Trophoblast cell (in vitro differentiated cells and primary cell): ENCODE measurements around the gene TGDS.

Experiments
- DNase-seq, 2 donors: peaks; one replicate each; pipeline ENCODE4 v3.0.0-alpha.2; 2016
- H2AFZ ChIP-seq: 2 replicates; pipeline ENCODE4 v1.6.1; 2013; ENCODE audit warnings: low read length, moderate library complexity, mild to moderate bottlenecking; ENCODE audit not compliant: insufficient read depth, poor library complexity
- H2AK5ac ChIP-seq: 2 replicates; pipeline ENCODE4 v1.6.1; 2013; ENCODE audit warnings: mild to moderate bottlenecking, low read length
- H2BK120ac ChIP-seq: 2 replicates; pipeline ENCODE4 v1.6.1; 2013; ENCODE audit warnings: low read length, mild to moderate bottlenecking, moderate library complexity; ENCODE audit not compliant: insufficient read depth, poor library complexity
- H2BK12ac ChIP-seq: 2 replicates; pipeline ENCODE4 v1.6.1; 2013; ENCODE audit warnings: mild to moderate bottlenecking, low read length, moderate library complexity
- H2BK5ac ChIP-seq: 2 replicates; pipeline ENCODE4 v1.6.1; 2013; ENCODE audit warnings: low read length, low read depth, moderate library complexity, mild to moderate bottlenecking; ENCODE audit not compliant: poor library complexity
- H3K14ac ChIP-seq: 2 replicates; pipeline ENCODE4 v1.6.1; 2013; ENCODE audit warnings: mild to moderate bottlenecking, low read length
- H3K18ac ChIP-seq: 2 replicates; pipeline ENCODE4 v1.6.1; 2013; ENCODE audit warnings: mild to moderate bottlenecking, low read length
- H3K23ac ChIP-seq: 2 replicates; pipeline ENCODE4 v1.6.1; 2013; ENCODE audit warnings: low read length
- H3K27ac ChIP-seq: 2 replicates; pipeline ENCODE4 v1.5.1; 2013; ENCODE audit warnings: low read depth, mild to moderate bottlenecking, inconsistent platforms, low read length, moderate library complexity
- H3K27me3 ChIP-seq: 2 replicates; pipeline ENCODE4 v1.6.1; 2013; ENCODE audit warnings: inconsistent platforms, mild to moderate bottlenecking, low read length, moderate library complexity; ENCODE audit not compliant: insufficient read depth
- H3K36me3 ChIP-seq, 2 experiments: 1 replicate in 1 of 2; 2 replicates in 1 of 2; pipeline ENCODE4 v1.6.1; 2013; ENCODE audit warnings: low read length in 2 of 2, mild to moderate bottlenecking in 2 of 2, moderate library complexity in 1 of 2; ENCODE audit not compliant: insufficient read depth in 2 of 2, control insufficient read depth in 1 of 2
- H3K4ac ChIP-seq: 2 replicates; pipeline ENCODE4 v1.6.1; 2013; ENCODE audit warnings: low read depth, mild to moderate bottlenecking, low read length, moderate library complexity
- H3K4me1 ChIP-seq, 2 experiments: 1 replicate in 1 of 2; 2 replicates in 1 of 2; pipeline ENCODE4 v1.6.1; 2013; ENCODE audit warnings: low read length in 2 of 2, mild to moderate bottlenecking in 2 of 2, moderate library complexity in 1 of 2; ENCODE audit not compliant: insufficient read depth in 2 of 2, control insufficient read depth in 1 of 2
- H3K4me2 ChIP-seq: 2 replicates; pipeline ENCODE4 v1.6.1; 2013; ENCODE audit warnings: inconsistent platforms, mild to moderate bottlenecking, low read length, moderate library complexity
- H3K4me3 ChIP-seq: 2 replicates; pipeline ENCODE4 v1.5.1; 2013; ENCODE audit warnings: mild to moderate bottlenecking, low read depth, low read length, inconsistent platforms
- H3K79me1 ChIP-seq: one replicate; pipeline ENCODE4 v1.6.1; 2013; ENCODE audit warnings: low read length
- H3K79me2 ChIP-seq: 2 replicates; pipeline ENCODE4 v1.6.1; 2013; ENCODE audit warnings: low read length, mild to moderate bottlenecking; ENCODE audit not compliant: control insufficient read depth, insufficient read depth, poor library complexity
- H3K9ac ChIP-seq: 2 replicates; pipeline ENCODE4 v1.6.1; 2013; ENCODE audit warnings: mild to moderate bottlenecking, low read length
- H3K9me3 ChIP-seq: 2 replicates; pipeline ENCODE4 v1.6.1; 2013; ENCODE audit warnings: low read depth, mild to moderate bottlenecking, control low read depth, inconsistent platforms, low read length; ENCODE audit not compliant: insufficient read depth
- H4K12ac ChIP-seq: 2 replicates; pipeline ENCODE4 v1.6.1; 2013; ENCODE audit warnings: low read depth, mild to moderate bottlenecking, low read length, moderate library complexity
- H4K8ac ChIP-seq: 2 replicates; pipeline ENCODE4 v1.6.1; 2013; ENCODE audit warnings: low read depth, mild to moderate bottlenecking, low read length, moderate library complexity
- H4K91ac ChIP-seq: one replicate; pipeline ENCODE4 v1.6.1; 2013; ENCODE audit warnings: low read depth, mild to moderate bottlenecking, low read length, moderate library complexity
- WGBS: extraction: QIAGEN DNeasy Blood & Tissue Kit; methylation state at CpG from one replicate; pipeline ENCODE4 v1.1.7; 2013; ENCODE audit warnings: missing lambda C conversion rate; ENCODE audit not compliant: insufficient read length, insufficient coverage; ENCODE audit errors: extremely low coverage; 5-methylcytosine and 5-hydroxymethylcytosine counted together

Gene TGDS

GRCh38 chr13:94623316-94623715, 27.4 kb upstream of the TGDS start:
- Histone ChIP-seq H2AK5ac (no peak overlapping the region), H3K27ac (no peak overlapping the region), H2AFZ (no peak overlapping the region), H3K4ac (no peak overlapping the region), H4K12ac (no peak overlapping the region), H3K23ac (no peak overlapping the region), H3K18ac (no peak overlapping the region), H3K9ac (no peak overlapping the region), H3K14ac (no peak overlapping the region), H3K4me3 (no peak overlapping the region), H2BK12ac (no peak overlapping the region), H3K9me3 (no peaks in the 10 kb centered on the region), H3K36me3 (peaks cover 11 to 14% of the 10 kb centered on the region in 2 experiments), H4K8ac (no peak overlapping the region), H3K79me1 (no peaks in the 10 kb centered on the region), H3K4me1 (no peaks in the 10 kb centered on the region), H4K91ac (no peak overlapping the region), H3K4me2 (no peak overlapping the region), H2BK5ac (no peak overlapping the region), H3K79me2 (no peaks in the 10 kb centered on the region), H2BK120ac (no peak overlapping the region), H3K27me3 (no peaks in the 10 kb centered on the region)
- DNase-seq = no peak
- no CpG with 5 or more reads among the region's 4 CpGs for WGBS

DNA sequence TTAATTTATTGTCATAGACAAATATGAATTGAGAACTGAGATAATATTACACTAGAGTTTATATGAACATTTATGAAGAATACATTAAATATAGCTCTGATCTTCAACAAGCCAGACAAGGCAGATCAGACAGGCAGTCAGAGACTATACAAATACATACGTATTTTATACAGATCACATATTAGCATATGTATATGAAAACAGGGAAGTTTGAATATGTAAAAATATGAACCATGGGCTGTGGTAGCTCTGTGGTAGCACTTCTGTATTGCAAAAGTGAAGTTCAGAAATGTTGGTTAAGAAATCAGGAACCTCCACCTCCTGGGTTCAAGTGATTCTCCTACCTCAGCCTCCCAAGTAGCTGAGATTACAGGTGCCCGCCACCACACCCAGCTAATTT, 26.4 kb upstream of the TGDS start:
- no peak overlapping the region for H3K4me2 ChIP-seq
- no peak overlapping the region for H4K91ac ChIP-seq
- H2BK12ac ChIP-seq = no peak overlapping the region
- no peak for DNase-seq
- H4K8ac ChIP-seq = no peak overlapping the region
- no peaks in the 10 kb centered on the region for H3K4me1 ChIP-seq
- no peak overlapping the region for H2BK120ac ChIP-seq
- H2AK5ac ChIP-seq = no peak overlapping the region
- H3K18ac ChIP-seq = no peak overlapping the region
- no peaks in the 10 kb centered on the region for H3K27me3 ChIP-seq
- WGBS = no CpG with 5 or more reads among the region's 2 CpGs
- no peak overlapping the region for H2AFZ ChIP-seq
- no peaks in the 10 kb centered on the region for H3K79me1 ChIP-seq
- no peak overlapping the region for H3K27ac ChIP-seq
- H3K4ac ChIP-seq = no peak overlapping the region
- no peak overlapping the region for H3K14ac ChIP-seq
- H3K9me3 ChIP-seq = no peaks in the 10 kb centered on the region
- H3K79me2 ChIP-seq = no peaks in the 10 kb centered on the region
- H3K9ac ChIP-seq = no peak overlapping the region
- H3K23ac ChIP-seq = no peak overlapping the region
- H4K12ac ChIP-seq = no peak overlapping the region
- no peak overlapping the region for H3K4me3 ChIP-seq
- peaks cover 11 to 14% of the 10 kb centered on the region in 2 experiments for H3K36me3 ChIP-seq
- H2BK5ac ChIP-seq = no peak overlapping the region

- H3K14ac ChIP-seq = no peak overlapping the region
- no peaks in the 10 kb centered on the region for H3K4me1 ChIP-seq
- no peaks in the 10 kb centered on the region for H3K27me3 ChIP-seq
- no peak overlapping the region for H3K4ac ChIP-seq
- H2AFZ ChIP-seq = no peak overlapping the region
- peaks cover 11 to 14% of the 10 kb centered on the region in 2 experiments for H3K36me3 ChIP-seq
- H4K8ac ChIP-seq = no peak overlapping the region
- DNase-seq = peak; percentile 22 to 67
- H3K79me1 ChIP-seq = no peaks in the 10 kb centered on the region
- H3K79me2 ChIP-seq = no peaks in the 10 kb centered on the region
- H3K23ac ChIP-seq = no peak overlapping the region
- H2BK12ac ChIP-seq = no peak overlapping the region
- H3K27ac ChIP-seq = no peak overlapping the region
- 100% methylated on average over 1 of the region's 2 CpGs for WGBS
- H4K91ac ChIP-seq = no peak overlapping the region
- H2BK120ac ChIP-seq = no peak overlapping the region
- H3K18ac ChIP-seq = no peak overlapping the region
- no peaks in the 10 kb centered on the region for H3K9me3 ChIP-seq
- no peak overlapping the region for H3K4me2 ChIP-seq
- no peak overlapping the region for H3K9ac ChIP-seq
- H3K4me3 ChIP-seq = no peak overlapping the region
- no peak overlapping the region for H4K12ac ChIP-seq
- no peak overlapping the region for H2BK5ac ChIP-seq
- H2AK5ac ChIP-seq = no peak overlapping the region
These were observed 24.4 kb upstream of the TGDS start for GRCh38 chr13:94620286-94620896.

DNA sequence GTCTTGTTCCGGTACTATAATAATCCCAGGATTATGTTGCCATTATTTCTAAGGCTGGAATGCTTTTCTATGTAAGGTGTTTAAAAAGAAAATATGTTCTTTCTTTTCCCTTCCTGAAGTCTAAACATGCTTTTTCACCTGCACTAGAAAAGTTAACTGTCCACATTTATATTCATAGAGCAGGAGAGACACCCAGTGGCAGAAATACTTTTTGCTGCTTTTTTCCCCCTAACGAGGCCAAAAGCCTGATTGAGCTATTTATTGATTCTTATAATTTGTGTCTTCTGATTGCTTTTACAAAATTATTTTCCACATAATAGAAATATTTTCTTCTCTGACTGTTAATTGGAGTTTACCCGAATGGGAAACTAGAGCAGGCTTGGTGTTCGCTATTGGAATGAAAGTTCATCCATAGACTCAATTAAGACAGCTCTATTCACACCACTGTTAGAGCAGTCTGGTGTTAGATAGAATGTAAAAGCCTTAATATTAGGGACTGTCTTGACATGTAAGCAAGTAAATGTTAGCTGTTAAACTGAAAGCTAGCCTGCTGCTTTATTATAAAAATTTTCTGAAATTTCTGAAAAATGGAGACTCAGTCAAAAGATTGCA, 21.5 kb upstream of the TGDS start:
- Histone ChIP-seq H2BK5ac (no peak overlapping the region), H3K9ac (no peak overlapping the region), H3K4me2 (no peak overlapping the region), H3K23ac (no peak overlapping the region), H3K4me1 (no peaks in the 10 kb centered on the region), H3K4ac (no peak overlapping the region), H3K79me1 (no peaks in the 10 kb centered on the region), H3K14ac (no peak overlapping the region), H2BK120ac (no peak overlapping the region), H3K36me3 (peaks cover 0 to 2% of the 10 kb centered on the region in 2 experiments), H3K4me3 (no peak overlapping the region), H2AK5ac (no peak overlapping the region), H3K9me3 (no peaks in the 10 kb centered on the region), H4K91ac (no peak overlapping the region), H2BK12ac (no peak overlapping the region), H3K27me3 (no peaks in the 10 kb centered on the region), H3K18ac (no peak overlapping the region), H4K12ac (no peak overlapping the region), H2AFZ (no peak overlapping the region), H3K79me2 (no peaks in the 10 kb centered on the region), H4K8ac (no peak overlapping the region), H3K27ac (no peak overlapping the region)
- peak in 1 of 2 donors; percentile 60 for DNase-seq
- no CpG with 5 or more reads among the region's 4 CpGs for WGBS
